Measurements from ENCODE around the gene MRTFB.

GRCh38 chr16:14298374-14299122 is 227.4 kb downstream of the MRTFB start:
- TF ChIP-seq GATA2 (IDR thresholded peaks at IDR 0.05; ENCODE audit: low read depth, low read length) = no peak
- no peak for TF ChIP-seq GATA3 (IDR thresholded peaks at IDR 0.05; ENCODE audit: low read depth, low read length)

Measured in SH-SY5Y (cell line).